WERI-Rb-1 (cell line): ENCODE measurements around the gene CDKL4.

Experiments used
- DNase-seq: peaks from one replicate; pipeline ENCODE4 v3.0.0-alpha.2; 2020
- H3K27ac ChIP-seq: fragments of 250-450 bp; sonication (Bioruptor Pico); 2 replicates; pipeline ENCODE4 v1.5.1; 2020; ENCODE audit warnings: mild to moderate bottlenecking, moderate library complexity
- H3K27me3 ChIP-seq: fragments of 250-450 bp; sonication (Bioruptor Pico); 2 replicates; pipeline ENCODE4 v1.5.1; 2021; ENCODE audit warnings: mild to moderate bottlenecking, low read depth, moderate library complexity; ENCODE audit not compliant: insufficient read depth, severe bottlenecking
- H3K36me3 ChIP-seq: fragments of 250-450 bp; sonication (Bioruptor Pico); 2 replicates; pipeline ENCODE4 v1.5.1; 2020; ENCODE audit warnings: mild to moderate bottlenecking, moderate library complexity
- H3K4me3 ChIP-seq: 2 replicates; pipeline ENCODE4 v1.5.1; 2011; ENCODE audit warnings: low read depth, mild to moderate bottlenecking, control low read depth, low read length
- H3K9me3 ChIP-seq: fragments of 250-450 bp; sonication (Bioruptor Pico); 2 replicates; pipeline ENCODE4 v1.5.1; 2021; ENCODE audit warnings: mild to moderate bottlenecking, moderate library complexity; ENCODE audit not compliant: severe bottlenecking
- TF ChIP-seq, protein P1 (sequence below): IDR thresholded peaks from 2 replicates; pipeline ENCODE4 v1.5.1; 2011; ENCODE audit warnings: low read depth, mild to moderate bottlenecking, control low read depth, inconsistent platforms, low read length

CDKL4 gene

DNA sequence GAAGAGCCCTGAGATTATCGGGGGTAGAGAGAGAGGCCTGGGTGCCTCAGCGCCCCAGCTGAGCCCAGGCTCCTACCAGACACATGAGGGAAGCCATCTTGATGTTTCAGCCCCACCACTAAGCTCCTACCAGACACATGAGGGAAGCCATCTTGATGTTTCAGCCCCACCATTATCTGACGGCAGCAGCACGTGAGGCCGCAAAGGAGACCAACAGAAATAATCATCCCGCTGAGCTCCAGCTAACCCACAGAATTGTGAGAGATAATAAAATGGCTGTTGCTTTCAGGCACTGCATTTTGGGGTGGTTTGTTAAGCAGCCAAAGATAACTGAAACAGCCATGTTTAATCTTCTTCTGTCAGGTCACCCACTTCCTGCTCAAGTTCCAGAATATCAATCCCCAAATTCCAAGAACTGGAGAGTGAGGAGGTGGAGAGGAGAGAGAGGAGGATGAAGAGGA, 93.6 kb downstream of the CDKL4 start:
- TF ChIP-seq, protein P1, sequence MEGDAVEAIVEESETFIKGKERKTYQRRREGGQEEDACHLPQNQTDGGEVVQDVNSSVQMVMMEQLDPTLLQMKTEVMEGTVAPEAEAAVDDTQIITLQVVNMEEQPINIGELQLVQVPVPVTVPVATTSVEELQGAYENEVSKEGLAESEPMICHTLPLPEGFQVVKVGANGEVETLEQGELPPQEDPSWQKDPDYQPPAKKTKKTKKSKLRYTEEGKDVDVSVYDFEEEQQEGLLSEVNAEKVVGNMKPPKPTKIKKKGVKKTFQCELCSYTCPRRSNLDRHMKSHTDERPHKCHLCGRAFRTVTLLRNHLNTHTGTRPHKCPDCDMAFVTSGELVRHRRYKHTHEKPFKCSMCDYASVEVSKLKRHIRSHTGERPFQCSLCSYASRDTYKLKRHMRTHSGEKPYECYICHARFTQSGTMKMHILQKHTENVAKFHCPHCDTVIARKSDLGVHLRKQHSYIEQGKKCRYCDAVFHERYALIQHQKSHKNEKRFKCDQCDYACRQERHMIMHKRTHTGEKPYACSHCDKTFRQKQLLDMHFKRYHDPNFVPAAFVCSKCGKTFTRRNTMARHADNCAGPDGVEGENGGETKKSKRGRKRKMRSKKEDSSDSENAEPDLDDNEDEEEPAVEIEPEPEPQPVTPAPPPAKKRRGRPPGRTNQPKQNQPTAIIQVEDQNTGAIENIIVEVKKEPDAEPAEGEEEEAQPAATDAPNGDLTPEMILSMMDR, result no peak
- Histone ChIP-seq H3K9me3 (no peaks in the 10 kb centered on the region), H3K27me3 (no peaks in the 10 kb centered on the region), H3K27ac (no peak overlapping the region), H3K36me3 (no peaks in the 10 kb centered on the region), H3K4me3 (no peak overlapping the region)
- no peak for DNase-seq

DNA sequence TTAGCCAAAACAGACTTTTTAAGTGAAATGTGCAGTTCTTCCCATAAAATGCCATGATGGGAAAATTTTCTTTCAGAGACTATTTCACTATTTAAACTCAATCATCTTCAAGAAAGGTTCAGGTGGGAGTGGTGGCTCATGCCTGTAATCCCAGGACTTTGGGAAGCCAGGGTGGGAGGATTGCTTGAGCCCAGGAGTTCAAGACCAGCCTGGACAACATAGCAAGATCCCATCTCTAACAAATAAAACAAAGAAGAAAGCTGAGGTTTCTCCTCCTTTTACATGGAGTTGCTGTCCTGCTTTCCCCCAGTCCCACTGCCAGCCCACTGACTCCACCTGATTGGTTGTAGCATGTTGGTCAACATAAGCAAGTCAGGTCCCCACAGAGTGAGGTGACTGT, 97.1 kb downstream of the CDKL4 start:
- no peaks in the 10 kb centered on the region for H3K36me3 ChIP-seq
- DNase-seq, result no peak
- H3K9me3 ChIP-seq, result no peaks in the 10 kb centered on the region
- TF ChIP-seq, protein P1, result no peak
- no peak overlapping the region for H3K27ac ChIP-seq
- H3K27me3 ChIP-seq, result no peaks in the 10 kb centered on the region
- no peak overlapping the region for H3K4me3 ChIP-seq

DNA sequence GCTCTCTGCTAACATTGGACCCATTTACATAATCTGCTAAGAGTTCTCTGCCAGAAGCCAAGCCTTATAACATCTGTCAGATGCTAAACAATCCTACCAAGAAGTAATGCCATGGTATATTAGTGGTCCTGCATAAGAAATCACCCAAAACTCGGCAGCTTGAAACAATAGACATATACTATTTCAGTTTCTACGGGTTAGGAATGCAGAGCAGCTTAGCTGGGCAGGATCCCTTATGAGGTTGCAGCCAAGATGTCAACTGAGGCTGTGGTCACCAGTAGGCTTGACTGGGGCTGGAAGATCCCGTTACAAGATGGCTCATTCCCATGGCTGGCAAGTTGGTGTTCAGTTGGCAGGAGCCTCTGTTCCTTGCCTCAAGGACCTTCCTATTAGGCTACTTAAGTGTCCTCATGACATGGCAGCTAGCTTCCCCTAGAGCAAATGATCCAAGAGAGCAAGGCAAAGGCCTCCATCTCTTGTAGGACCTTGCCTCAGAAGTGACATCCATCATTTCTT, 97.8 kb downstream of the CDKL4 start:
- Histone ChIP-seq H3K27ac (no peak overlapping the region), H3K36me3 (no peaks in the 10 kb centered on the region), H3K27me3 (no peaks in the 10 kb centered on the region), H3K4me3 (no peak overlapping the region), H3K9me3 (no peaks in the 10 kb centered on the region)
- DNase-seq, result no peak
- TF ChIP-seq, protein P1, result no peak

DNA sequence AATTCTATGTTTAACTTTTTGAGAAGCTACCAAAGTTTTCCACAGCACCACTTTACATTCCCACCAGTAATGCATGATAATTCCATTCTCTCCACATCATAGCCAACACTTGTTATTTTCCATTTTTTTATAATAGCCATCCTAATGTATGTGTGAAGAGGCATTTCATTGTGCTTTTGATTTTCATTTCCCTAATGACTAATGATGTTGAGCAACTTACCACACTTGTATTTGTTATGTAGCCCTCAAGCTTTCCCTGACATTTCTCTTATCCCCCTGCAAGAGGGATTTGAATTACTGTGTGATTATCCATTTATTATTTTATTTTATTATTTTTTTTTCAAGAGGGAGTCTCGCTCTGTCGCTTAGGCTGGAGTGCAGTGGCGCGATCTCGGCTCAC, 99.4 kb downstream of the CDKL4 start:
- no peaks in the 10 kb centered on the region for H3K9me3 ChIP-seq
- no peak overlapping the region for H3K27ac ChIP-seq
- H3K27me3 ChIP-seq, result no peaks in the 10 kb centered on the region
- no peaks in the 10 kb centered on the region for H3K36me3 ChIP-seq
- TF ChIP-seq, protein P1, result no peak
- no peak for DNase-seq
- H3K4me3 ChIP-seq, result no peak overlapping the region

DNA sequence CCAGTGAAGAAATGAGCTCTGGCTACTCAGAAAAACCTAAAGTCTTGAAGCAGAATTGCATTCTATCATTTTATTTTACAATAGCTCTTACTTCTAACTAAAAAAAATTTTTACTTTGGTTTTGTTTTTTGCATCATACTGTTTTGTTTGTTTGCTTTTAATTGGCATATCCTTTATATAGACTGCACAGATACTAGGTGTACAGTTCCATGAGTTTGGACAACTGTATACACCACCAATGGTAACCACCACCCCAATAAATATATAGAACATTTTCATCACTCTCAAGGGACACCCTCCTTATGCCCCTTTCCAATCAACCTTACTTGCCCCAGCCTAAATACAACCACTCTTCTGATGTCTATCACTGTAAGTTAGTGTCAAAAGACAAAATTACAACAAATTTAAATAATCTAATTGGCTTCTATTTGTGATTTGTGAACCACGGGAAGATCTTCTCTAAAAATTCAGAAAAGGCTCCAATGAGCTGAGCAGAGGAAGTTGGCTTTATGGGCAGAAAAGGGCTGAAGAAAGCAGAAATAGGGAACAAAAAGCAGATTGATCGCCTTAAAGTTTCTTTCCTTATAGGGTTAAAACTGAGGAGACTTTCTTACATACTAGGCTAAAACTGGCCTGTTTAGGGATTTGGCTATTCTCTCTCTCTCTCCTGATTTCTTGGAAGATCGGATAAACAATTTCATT, 100.7 kb downstream of the CDKL4 start:
- H3K27me3 ChIP-seq, result no peaks in the 10 kb centered on the region
- H3K36me3 ChIP-seq, result no peaks in the 10 kb centered on the region
- no peak for DNase-seq
- H3K27ac ChIP-seq, result no peak overlapping the region
- H3K9me3 ChIP-seq, result no peaks in the 10 kb centered on the region
- no peak overlapping the region for H3K4me3 ChIP-seq
- TF ChIP-seq, protein P1, result no peak
